Raji (cell line): ENCODE measurements around the gene NUP37.

Experiments used
- POLR2A ChIP-seq: IDR thresholded peaks from 2 replicates; pipeline ENCODE4 v1.6.1; 2011; ENCODE audit warnings: low read depth, low read length, control low read depth; ENCODE audit not compliant: insufficient read depth

The NUP37 gene

GRCh38 chr12:102033991-102034745 lies 85.7 kb downstream of the NUP37 start:
- no peak for TF ChIP-seq POLR2A

GRCh38 chr12:102031852-102032251 lies 88.1 kb downstream of the NUP37 start:
- TF ChIP-seq POLR2A: no peak

- no peak for TF ChIP-seq POLR2A
Observed at GRCh38 chr12:102029141-102029540, 90.8 kb downstream of the NUP37 start.

GRCh38 chr12:102026728-102027127 lies 93.2 kb downstream of the NUP37 start:
- no peak for TF ChIP-seq POLR2A

GRCh38 chr12:102024765-102025164 lies 95.1 kb downstream of the NUP37 start:
- TF ChIP-seq POLR2A: no peak

- TF ChIP-seq POLR2A: no peak
Observed at GRCh38 chr12:102023343-102023930, 96.5 kb downstream of the NUP37 start.
